H1 (cell line): ENCODE data around the gene ZIC1.

Source experiments
- ATF3 ChIP-seq: IDR thresholded peaks from 2 replicates; pipeline ENCODE4 v1.6.1; 2011; ENCODE audit warnings: low read depth, mild to moderate bottlenecking, low read length; ENCODE audit not compliant: insufficient read depth
- CTCF ChIP-seq, 3 experiments: IDR thresholded peaks; 1 replicate in 2 of 3; 2 replicates in 1 of 3; pipeline versions ENCODE4 v1.5.1 to v1.6.1; 2011; ENCODE audit warnings: low read length in 3 of 3, mild to moderate bottlenecking in 3 of 3, inconsistent platforms in 2 of 3, low read depth in 1 of 3, moderate library complexity in 1 of 3; ENCODE audit not compliant: insufficient read depth in 1 of 3; ENCODE audit errors: control extremely low read depth in 1 of 3
- FOSL1 ChIP-seq: IDR thresholded peaks from 2 replicates; pipeline ENCODE4 v1.6.1; 2011; ENCODE audit warnings: mild to moderate bottlenecking, low read depth, low read length, moderate library complexity; ENCODE audit not compliant: insufficient read depth
- MAFK ChIP-seq: IDR thresholded peaks from 2 replicates; pipeline ENCODE4 v1.6.1; 2012; ENCODE audit warnings: low read depth, mild to moderate bottlenecking, improper control_type of control experiment, low read length
- PHF8 ChIP-seq: fragments of 200-600 bp; sonication (generic); conservative IDR thresholded peaks from 2 replicates; pipeline ENCODE4 v1.7.1; 2012; ENCODE audit warnings: low read depth, mild to moderate bottlenecking, inconsistent platforms, low read length, moderate library complexity
- POLR2A ChIP-seq, 2 experiments: IDR thresholded peaks; 1 replicate in 1 of 2; 2 replicates in 1 of 2; pipeline ENCODE4 v1.6.1; 2011; ENCODE audit warnings: low read depth in 2 of 2, low read length in 2 of 2, mild to moderate bottlenecking in 2 of 2; ENCODE audit errors: control extremely low read depth in 1 of 2
- RXRA ChIP-seq: IDR thresholded peaks from 2 replicates; pipeline ENCODE4 v1.6.1; 2011; ENCODE audit warnings: low read depth, mild to moderate bottlenecking, low read length, moderate library complexity; ENCODE audit not compliant: insufficient read depth
- SP1 ChIP-seq: IDR thresholded peaks from 2 replicates; pipeline ENCODE4 v1.6.1; 2011; ENCODE audit warnings: low read depth, low read length

GRCh38 chr3:147411238-147411814 lies 2.2 kb downstream of the ZIC1 start:
- TF ChIP-seq MAFK (no peak), CTCF (IDR thresholded peaks at IDR 0.05; ENCODE audit: control extremely low read depth in 1 of 3, insufficient read depth in 1 of 3, low read depth in 1 of 3, low read length in 3 of 3) (no peak), PHF8 (no peak), POLR2A (IDR thresholded peaks at IDR 0.05; ENCODE audit: control extremely low read depth in 1 of 2, low read depth in 2 of 2, low read length in 2 of 2) (no peak), ATF3 (no peak), RXRA (no peak), SP1 (no peak), FOSL1 (no peak)
